IMR-90 (cell line): ENCODE measurements around the gene QKI. TPM values are rescaled to one million over a fixed set of nuclear protein-coding genes. Genes with fewer than 3 reads are reported as not detected.

Experiments
- ATAC-seq: fragments of 200-7000 bp; cut with Tn5 transposase; 2 replicates; pipeline ENCODE4 v1.9.1; 2020; ENCODE audit warnings: low read depth, mild to moderate bottlenecking, moderate library complexity
- BruUV-seq: library from RNA; stranded (reverse); fragments of 400-500 nt; replicated peaks from 2 replicates; lab custom pipeline; 2021; lab: Mats Ljungman, UMichigan
- CTCF ChIA-PET: fragments of 300-600 bp; formaldehyde crosslinking; extraction: SDS; loops from one replicate; lab custom pipeline; 2021; ENCODE audit warnings: antibody characterized with exemption; lab: Yijun Ruan, JAX
- POLR2A ChIA-PET: fragments of 300-600 bp; sonication (Branson Sonifier 250); formaldehyde crosslinking; loops from one replicate; lab custom pipeline; 2022; ENCODE audit warnings: antibody characterized with exemption; ENCODE audit not compliant: unreplicated experiment; lab: Charles Lee
- DNase-seq: peaks from one replicate; pipeline ENCODE4 v3.0.0; 2013
- H2AFZ ChIP-seq: replicated peaks from 2 replicates; pipeline ENCODE3; 2013; ENCODE audit warnings: low read length, mild to moderate bottlenecking; ENCODE audit not compliant: poor library complexity
- H2AK5ac ChIP-seq: 2 replicates; pipeline ENCODE4 v1.6.1; 2013; ENCODE audit warnings: low read depth, low read length, inconsistent platforms
- H2AK9ac ChIP-seq: replicated peaks from 2 replicates; pipeline ENCODE3; 2013; ENCODE audit warnings: mild to moderate bottlenecking, low read depth, low read length, moderate library complexity; ENCODE audit not compliant: poor library complexity
- H2BK120ac ChIP-seq: 2 replicates; pipeline ENCODE4 v1.6.1; 2013; ENCODE audit warnings: low read depth, low read length, inconsistent platforms
- H2BK15ac ChIP-seq: 3 replicates; pipeline ENCODE4 v1.6.1; 2013; ENCODE audit warnings: low read depth, low read length, inconsistent platforms
- H2BK20ac ChIP-seq: 2 replicates; pipeline ENCODE4 v1.6.1; 2013; ENCODE audit warnings: low read depth, mild to moderate bottlenecking, inconsistent platforms, low read length, moderate library complexity
- H2BK5ac ChIP-seq: 2 replicates; pipeline ENCODE4 v1.6.1; 2013; ENCODE audit warnings: mild to moderate bottlenecking, low read depth, low read length, inconsistent platforms; ENCODE audit not compliant: poor library complexity, severe bottlenecking
- H3K14ac ChIP-seq: replicated peaks from 2 replicates; pipeline ENCODE4 v1.6.1; 2013; ENCODE audit warnings: low read depth, low read length, inconsistent platforms
- H3K18ac ChIP-seq: 2 replicates; pipeline ENCODE4 v1.6.1; 2013; ENCODE audit warnings: low read depth, low read length, control low read depth
- H3K23ac ChIP-seq: 2 replicates; pipeline ENCODE4 v1.6.1; 2013; ENCODE audit warnings: low read depth, low read length, inconsistent platforms
- H3K27ac ChIP-seq: 2 replicates; pipeline ENCODE4 v1.5.1; 2013; ENCODE audit warnings: mild to moderate bottlenecking, control low read depth, low read length; ENCODE audit not compliant: insufficient read depth
- H3K27me3 ChIP-seq: 2 replicates; pipeline ENCODE4 v1.6.1; 2013; ENCODE audit warnings: low read length; ENCODE audit not compliant: control insufficient read depth, insufficient read depth
- H3K36me3 ChIP-seq: 2 replicates; pipeline ENCODE4 v1.6.1; 2013; ENCODE audit warnings: low read length, mixed read lengths; ENCODE audit not compliant: control insufficient read depth, insufficient read depth
- H3K4ac ChIP-seq: 2 replicates; pipeline ENCODE4 v1.6.1; 2013; ENCODE audit warnings: low read depth, low read length, inconsistent platforms
- H3K4me1 ChIP-seq: 2 replicates; pipeline ENCODE4 v1.6.1; 2013; ENCODE audit warnings: low read length, mixed read lengths; ENCODE audit not compliant: control insufficient read depth, insufficient read depth
- H3K4me2 ChIP-seq: 2 replicates; pipeline ENCODE4 v1.6.1; 2013; ENCODE audit warnings: low read depth, mild to moderate bottlenecking, control low read depth, low read length, moderate library complexity
- H3K4me3 ChIP-seq: 2 replicates; pipeline ENCODE4 v1.5.1; 2013; ENCODE audit warnings: low read depth, mild to moderate bottlenecking, control low read depth, low read length, moderate library complexity; ENCODE audit not compliant: insufficient read depth
- H3K56ac ChIP-seq: 2 replicates; pipeline ENCODE4 v1.6.1; 2013; ENCODE audit warnings: low read length, inconsistent platforms; ENCODE audit not compliant: insufficient read depth; ENCODE audit errors: extremely low read depth
- H3K79me1 ChIP-seq, 2 experiments: 2 replicates each; pipeline ENCODE4 v1.6.1; 2013; ENCODE audit warnings: low read length in 2 of 2, inconsistent platforms in 1 of 2, low read depth in 1 of 2
- H3K9ac ChIP-seq: 2 replicates; pipeline ENCODE4 v1.6.1; 2013; ENCODE audit warnings: low read depth, low read length, control low read depth
- H3K9me1 ChIP-seq: 2 replicates; pipeline ENCODE4 v1.6.1; 2013; ENCODE audit warnings: low read length, inconsistent platforms; ENCODE audit not compliant: insufficient read depth
- H3K9me3 ChIP-seq: 2 replicates; pipeline ENCODE4 v1.6.1; 2013; ENCODE audit warnings: low read length; ENCODE audit not compliant: control insufficient read depth, insufficient read depth
- H4K20me1 ChIP-seq: 2 replicates; pipeline ENCODE4 v1.6.1; 2013; ENCODE audit warnings: low read length, inconsistent platforms; ENCODE audit not compliant: insufficient read depth
- H4K5ac ChIP-seq: 2 replicates; pipeline ENCODE4 v1.6.1; 2013; ENCODE audit warnings: mild to moderate bottlenecking, low read depth, low read length, control low read depth
- H4K8ac ChIP-seq, 2 experiments: 2 replicates each; pipeline ENCODE4 v1.6.1; 2013; ENCODE audit warnings: low read depth in 2 of 2, low read length in 2 of 2, control low read depth in 1 of 2, inconsistent platforms in 1 of 2
- H4K91ac ChIP-seq: 2 replicates; pipeline ENCODE4 v1.6.1; 2013; ENCODE audit warnings: low read depth, low read length, inconsistent platforms; ENCODE audit not compliant: insufficient read depth
- BHLHE40 ChIP-seq: fragments of 150-350 bp; IDR thresholded peaks from 2 replicates; pipeline ENCODE4 v1.6.1; 2016; ENCODE audit warnings: mild to moderate bottlenecking, low read depth, low read length
- CEBPB ChIP-seq: IDR thresholded peaks from 2 replicates; pipeline ENCODE4 v1.6.1; 2012; ENCODE audit warnings: low read depth, low read length, improper control_type of control experiment
- CHD1 ChIP-seq: IDR thresholded peaks from 2 replicates; pipeline ENCODE4 v1.6.1; 2012; ENCODE audit warnings: low read depth, low read length, improper control_type of control experiment
- CTCF ChIP-seq: conservative IDR thresholded peaks from 2 replicates; pipeline ENCODE4 v1.5.1; 2012; ENCODE audit warnings: mild to moderate bottlenecking, low read depth, low read length, improper control_type of control experiment
- ELK1 ChIP-seq: fragments of 150-350 bp; IDR thresholded peaks from 2 replicates; pipeline ENCODE4 v1.6.1; 2016; ENCODE audit warnings: low read depth, mild to moderate bottlenecking, low read length, moderate library complexity, borderline replicate concordance
- MAFK ChIP-seq: IDR thresholded peaks from 2 replicates; pipeline ENCODE4 v1.6.1; 2012; ENCODE audit warnings: low read depth, low read length, improper control_type of control experiment
- MAZ ChIP-seq: IDR thresholded peaks from 2 replicates; pipeline ENCODE4 v1.6.1; 2012; ENCODE audit warnings: low read depth, mild to moderate bottlenecking, low read length, improper control_type of control experiment, moderate library complexity, borderline replicate concordance
- MXI1 ChIP-seq: IDR thresholded peaks from 2 replicates; pipeline ENCODE4 v1.6.1; 2012; ENCODE audit warnings: low read depth, mild to moderate bottlenecking, low read length, moderate library complexity, borderline replicate concordance
- NFE2L2 ChIP-seq: fragments of 150-350 bp; IDR thresholded peaks from 2 replicates; pipeline ENCODE4 v1.6.1; 2016; ENCODE audit warnings: low read depth, mild to moderate bottlenecking, low read length
- RAD21 ChIP-seq: IDR thresholded peaks from 2 replicates; pipeline ENCODE4 v1.6.1; 2012; ENCODE audit warnings: low read length, improper control_type of control experiment
- RCOR1 ChIP-seq: IDR thresholded peaks from 2 replicates; pipeline ENCODE4 v1.6.1; 2012; ENCODE audit warnings: mild to moderate bottlenecking, low read length, improper control_type of control experiment; ENCODE audit not compliant: insufficient replicate concordance
- SMC3 ChIP-seq: fragments of 150-350 bp; IDR thresholded peaks from 2 replicates; pipeline ENCODE4 v1.6.1; 2016; ENCODE audit warnings: low read depth, mild to moderate bottlenecking, antibody characterized with exemption, low read length, moderate library complexity
- USF2 ChIP-seq: fragments of 150-350 bp; IDR thresholded peaks from 2 replicates; pipeline ENCODE4 v1.6.1; 2017; ENCODE audit warnings: mild to moderate bottlenecking, antibody characterized with exemption, low read length, low read depth
- WGBS, 2 experiments: methylation state at CpG; one replicate each; pipeline versions ENCODE4 v1.1.5 to v1.1.7; 2013; ENCODE audit warnings: missing lambda C conversion rate in 2 of 2; ENCODE audit not compliant: insufficient read length in 1 of 2; ENCODE audit errors: extremely low coverage in 2 of 2; 5-methylcytosine and 5-hydroxymethylcytosine counted together
- dilution Hi-C: fragments of 300-500 bp; cut with HindIII; formaldehyde crosslinking; loops from one replicate; pipeline ENCODE4 v1.14.3; 2018; ENCODE audit warnings: low sequenced_read_pairs; ENCODE audit not compliant: unreplicated experiment
- in situ Hi-C: fragments of 300-500 bp; cut with MboI; formaldehyde crosslinking; loops from 3 replicates; pipeline ENCODE4 v1.14.3; 2019; ENCODE audit warnings: low sequenced_read_pairs, inconsistent platforms, mixed read lengths
- intact Hi-C: fragments of 100-400 bp; cut with micrococcal nuclease; formaldehyde crosslinking; loops from 2 replicates; pipeline ENCODE4 v1.10.0; 2022
- polyA plus RNA-seq, 3 experiments: library from polyadenylated mRNA; depleted of rRNA; stranded (reverse); fragments of >200 nt; gene quantifications; 2 replicates each; pipeline ENCODE4 v1.2.3, GENCODE V29; 2012; ENCODE audit warnings: low replicate concordance in 1 of 3
- total RNA-seq: library from RNA; depleted of rRNA; stranded (reverse); fragments of >200 nt; gene quantifications from 2 replicates; pipeline ENCODE4 v1.2.3, GENCODE V29; 2012

Gene QKI
- total and polyA plus RNA-seq, 2 of the 4 experiments (the other 2 are of a cell fraction): 112 to 232 TPM

- Histone ChIP-seq H3K14ac (no peak overlapping the region), H3K27ac (no peak overlapping the region), H2BK5ac (no peak overlapping the region), H3K56ac (no peak overlapping the region), H3K9ac (no peak overlapping the region), H2BK15ac (no peak overlapping the region), H3K4me1 (no peaks in the 10 kb centered on the region), H3K9me1 (no peaks in the 10 kb centered on the region), H3K9me3 (peaks cover 7% of the 10 kb centered on the region), H4K91ac (no peak overlapping the region), H3K23ac (no peak overlapping the region), H4K8ac (no peak overlapping the region), H3K4me3 (no peak overlapping the region), H2BK20ac (no peak overlapping the region), H2BK120ac (no peak overlapping the region), H3K27me3 (no peaks in the 10 kb centered on the region), H3K4me2 (no peak overlapping the region), H4K20me1 (no peaks in the 10 kb centered on the region), H3K36me3 (no peaks in the 10 kb centered on the region), H3K18ac (no peak overlapping the region), H2AK5ac (no peak overlapping the region), H3K4ac (no peak overlapping the region), H2AK9ac (no peak overlapping the region), H3K79me1 (no peaks in the 10 kb centered on the region), H2AFZ (no peak overlapping the region), H4K5ac (no peak overlapping the region)
- no peak for DNase-seq
- in situ Hi-C loops (loop anchor here (25.0 kb wide), 1 partner anchor 366 kb away; no protein-coding TSS in a partner anchor), intact Hi-C loops (no loop called here), dilution Hi-C loops (no loop called here)
- TF ChIP-seq CHD1 (no peak), MXI1 (no peak), RCOR1 (no peak), RAD21 (no peak), USF2 (no peak), MAFK (no peak), ELK1 (no peak), MAZ (no peak), BHLHE40 (no peak), NFE2L2 (no peak), CTCF (no peak), CEBPB (no peak), SMC3 (no peak)
- WGBS, 2 experiments: no CpG with 5 or more reads among the region's 2 CpGs
- CTCF ChIA-PET: no interaction called here
- POLR2A ChIA-PET: no interaction called here
- no peak for ATAC-seq
- no TSS peak for BruUV-seq
These were observed 181.7 kb downstream of the QKI start for GRCh38 chr6:163596174-163596573.
